Sigmoid colon (tissue), 4 donors: Measurements from ENCODE around the gene KCNQ5.

Source experiments
- POLR2AphosphoS5 ChIP-seq, 4 donors: sonication (generic); formaldehyde crosslinking; IDR thresholded peaks; one replicate each; pipeline ENCODE4 v1.6.1; 2017; ENCODE audit warnings: antibody characterized with exemption in 4 of 4
- TF ChIP-seq, protein P1 (sequence below), 4 experiments: fragments of 450-650 bp in 3 of 4; fragments of 200-600 bp in 1 of 4; IDR thresholded peaks; one replicate each; pipeline ENCODE4 v1.5.1; 2016 to 2019; ENCODE audit warnings: antibody characterized with exemption in 4 of 4, mild to moderate bottlenecking in 3 of 4, moderate library complexity in 2 of 4

- TF ChIP-seq, protein P1, sequence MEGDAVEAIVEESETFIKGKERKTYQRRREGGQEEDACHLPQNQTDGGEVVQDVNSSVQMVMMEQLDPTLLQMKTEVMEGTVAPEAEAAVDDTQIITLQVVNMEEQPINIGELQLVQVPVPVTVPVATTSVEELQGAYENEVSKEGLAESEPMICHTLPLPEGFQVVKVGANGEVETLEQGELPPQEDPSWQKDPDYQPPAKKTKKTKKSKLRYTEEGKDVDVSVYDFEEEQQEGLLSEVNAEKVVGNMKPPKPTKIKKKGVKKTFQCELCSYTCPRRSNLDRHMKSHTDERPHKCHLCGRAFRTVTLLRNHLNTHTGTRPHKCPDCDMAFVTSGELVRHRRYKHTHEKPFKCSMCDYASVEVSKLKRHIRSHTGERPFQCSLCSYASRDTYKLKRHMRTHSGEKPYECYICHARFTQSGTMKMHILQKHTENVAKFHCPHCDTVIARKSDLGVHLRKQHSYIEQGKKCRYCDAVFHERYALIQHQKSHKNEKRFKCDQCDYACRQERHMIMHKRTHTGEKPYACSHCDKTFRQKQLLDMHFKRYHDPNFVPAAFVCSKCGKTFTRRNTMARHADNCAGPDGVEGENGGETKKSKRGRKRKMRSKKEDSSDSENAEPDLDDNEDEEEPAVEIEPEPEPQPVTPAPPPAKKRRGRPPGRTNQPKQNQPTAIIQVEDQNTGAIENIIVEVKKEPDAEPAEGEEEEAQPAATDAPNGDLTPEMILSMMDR (IDR thresholded peaks at IDR 0.05) = no peak
- no peak for TF ChIP-seq POLR2AphosphoS5 (IDR thresholded peaks at IDR 0.05)
These were observed 77.3 kb downstream of the KCNQ5 start for GRCh38 chr6:72699159-72699558.
